Stimulated activated naive B cell treated with anti-CD40 and anti-IgM and Interleukin-4, amounts not matched to agents 10 μg/mL and 1 μg/mL and 100 μg/mL, for 72 hours (primary cell): ENCODE results near the gene HS3ST3A1.

Source experiments
- ATAC-seq, 2 donors: fragments of 150-1000 bp; cut with Tn5 transposase; replicated peaks; 2 replicates each; pipeline ENCODE4 v1.10.0; 2021; ENCODE audit warnings: moderate library complexity in 1 of 2
- DNase-seq: peaks from one replicate; pipeline ENCODE4 v3.0.0; 2021
- H3K27ac Mint-ChIP-seq: one replicate; pipeline ENCODE4 v1.8.0; 2022; ENCODE audit warnings: mild to moderate bottlenecking, mixed read lengths
- H3K27me3 Mint-ChIP-seq, 2 donors: one replicate each; pipeline ENCODE4 v1.8.0; 2022; ENCODE audit warnings: mixed read lengths in 2 of 2
- H3K36me3 Mint-ChIP-seq, 2 donors: one replicate each; pipeline ENCODE4 v1.8.0; 2022; ENCODE audit warnings: mixed read lengths in 2 of 2, mild to moderate bottlenecking in 1 of 2
- H3K4me1 Mint-ChIP-seq, 2 donors: one replicate each; pipeline ENCODE4 v1.8.0; 2022; ENCODE audit warnings: mixed read lengths in 2 of 2, mild to moderate bottlenecking in 1 of 2
- H3K4me3 Mint-ChIP-seq, 2 donors: one replicate each; pipeline ENCODE4 v1.8.0; 2022; ENCODE audit warnings: mild to moderate bottlenecking in 2 of 2, mixed read lengths in 2 of 2, moderate library complexity in 1 of 2
- H3K9me3 Mint-ChIP-seq, 2 donors: one replicate each; pipeline ENCODE4 v1.8.0; 2022; ENCODE audit warnings: mixed read lengths in 2 of 2, mild to moderate bottlenecking in 1 of 2

HS3ST3A1 gene

GRCh38 chr17:13545941-13546340 is 55.8 kb downstream of the HS3ST3A1 start:
- peaks cover 2 to 3% of the 10 kb centered on the region in 2 donors for H3K36me3 Mint-ChIP-seq
- peaks cover 5% of the 10 kb centered on the region in 2 donors for H3K27me3 Mint-ChIP-seq
- peaks cover 7 to 20% of the 10 kb centered on the region in 2 donors for H3K9me3 Mint-ChIP-seq
- H3K4me3 Mint-ChIP-seq: no peak overlapping the region
- no peak overlapping the region for H3K27ac Mint-ChIP-seq
- no peak for DNase-seq
- no peaks in the 10 kb centered on the region for H3K4me1 Mint-ChIP-seq
- no peak for ATAC-seq

GRCh38 chr17:13544765-13545164 is 57.0 kb downstream of the HS3ST3A1 start:
- H3K4me1 Mint-ChIP-seq: no peaks in the 10 kb centered on the region

GRCh38 chr17:13544292-13544691 is 57.4 kb downstream of the HS3ST3A1 start:
- no peaks in the 10 kb centered on the region for H3K4me1 Mint-ChIP-seq
- no peak for DNase-seq
- no peaks in the 10 kb centered on the region for H3K36me3 Mint-ChIP-seq
- H3K9me3 Mint-ChIP-seq: peaks cover 4 to 11% of the 10 kb centered on the region in 2 donors
- ATAC-seq: no peak
- peaks cover 0 to 5% of the 10 kb centered on the region in 2 donors for H3K27me3 Mint-ChIP-seq
- no peak overlapping the region for H3K27ac Mint-ChIP-seq
- H3K4me3 Mint-ChIP-seq: no peak overlapping the region

More at GRCh38 chr17:13544765-13545164, 57.0 kb downstream of the HS3ST3A1 start:
- H3K27me3 Mint-ChIP-seq: peaks cover 0 to 5% of the 10 kb centered on the region in 2 donors
- no peak overlapping the region for H3K4me3 Mint-ChIP-seq
- H3K36me3 Mint-ChIP-seq: no peaks in the 10 kb centered on the region
- DNase-seq (no peak), ATAC-seq (no peak)
- peaks cover 4 to 15% of the 10 kb centered on the region in 2 donors for H3K9me3 Mint-ChIP-seq
- H3K27ac Mint-ChIP-seq: no peak overlapping the region

- no peak for ATAC-seq
- no peaks in the 10 kb centered on the region for H3K4me1 Mint-ChIP-seq
- H3K36me3 Mint-ChIP-seq: no peaks in the 10 kb centered on the region
- peaks cover 3 to 4% of the 10 kb centered on the region in 2 donors for H3K9me3 Mint-ChIP-seq
- no peak overlapping the region for H3K4me3 Mint-ChIP-seq
- H3K27ac Mint-ChIP-seq: no peak overlapping the region
- DNase-seq: no peak
- peaks cover 0 to 5% of the 10 kb centered on the region in 2 donors for H3K27me3 Mint-ChIP-seq
Observed at GRCh38 chr17:13542636-13543035, 59.1 kb downstream of the HS3ST3A1 start.

DNA sequence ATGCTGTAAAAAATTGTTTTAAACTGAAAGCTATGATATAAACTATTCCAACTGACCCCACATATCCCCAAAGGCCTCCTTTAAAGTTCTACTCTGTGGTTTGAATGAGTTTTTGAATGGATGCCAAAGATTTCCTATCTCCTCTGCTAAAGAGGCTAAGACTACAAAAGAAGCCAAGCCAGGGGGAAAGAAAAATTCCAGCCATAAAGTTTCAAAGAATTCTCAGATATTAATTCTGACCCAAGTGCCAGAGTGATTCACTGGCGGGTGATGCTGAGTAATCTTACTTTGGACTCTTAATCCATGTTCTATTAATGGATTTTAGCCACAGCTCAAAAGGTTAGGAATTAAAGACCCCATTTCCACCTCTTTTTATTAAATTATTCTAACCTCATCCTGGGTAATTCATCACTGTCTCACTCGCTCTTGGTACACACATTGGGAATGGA is 60.7 kb downstream of the HS3ST3A1 start:
- Mint-ChIP-seq H3K9me3 (peaks cover 3 to 4% of the 10 kb centered on the region in 2 donors), H3K4me3 (no peak overlapping the region), H3K36me3 (no peaks in the 10 kb centered on the region), H3K27me3 (peaks cover 0 to 5% of the 10 kb centered on the region in 2 donors), H3K4me1 (no peaks in the 10 kb centered on the region), H3K27ac (no peak overlapping the region)
- ATAC-seq (no peak), DNase-seq (no peak)

- Mint-ChIP-seq H3K4me1 (no peaks in the 10 kb centered on the region), H3K27me3 (peaks cover 0 to 5% of the 10 kb centered on the region in 2 donors), H3K27ac (no peak overlapping the region), H3K9me3 (peaks cover 3 to 4% of the 10 kb centered on the region in 2 donors), H3K4me3 (no peak overlapping the region), H3K36me3 (no peaks in the 10 kb centered on the region)
- DNase-seq: no peak
- no peak for ATAC-seq
Observed at GRCh38 chr17:13540546-13540945, 61.2 kb downstream of the HS3ST3A1 start.

- ATAC-seq (no peak), DNase-seq (no peak)
- peaks cover 7% of the 10 kb centered on the region in 2 donors for H3K9me3 Mint-ChIP-seq
- no peaks in the 10 kb centered on the region for H3K36me3 Mint-ChIP-seq
- H3K4me1 Mint-ChIP-seq: no peaks in the 10 kb centered on the region
- H3K4me3 Mint-ChIP-seq: no peak overlapping the region
- peaks cover 0 to 5% of the 10 kb centered on the region in 2 donors for H3K27me3 Mint-ChIP-seq
- no peak overlapping the region for H3K27ac Mint-ChIP-seq
Observed at GRCh38 chr17:13539421-13539820, 62.3 kb downstream of the HS3ST3A1 start.

- ATAC-seq (no peak), DNase-seq (no peak)
- Mint-ChIP-seq H3K36me3 (no peaks in the 10 kb centered on the region), H3K4me1 (no peaks in the 10 kb centered on the region), H3K27ac (no peak overlapping the region), H3K9me3 (peaks cover 7% of the 10 kb centered on the region in 2 donors), H3K27me3 (peaks cover 0 to 5% of the 10 kb centered on the region in 2 donors), H3K4me3 (no peak overlapping the region)
Observed at GRCh38 chr17:13538841-13539411, 62.8 kb downstream of the HS3ST3A1 start.

DNA sequence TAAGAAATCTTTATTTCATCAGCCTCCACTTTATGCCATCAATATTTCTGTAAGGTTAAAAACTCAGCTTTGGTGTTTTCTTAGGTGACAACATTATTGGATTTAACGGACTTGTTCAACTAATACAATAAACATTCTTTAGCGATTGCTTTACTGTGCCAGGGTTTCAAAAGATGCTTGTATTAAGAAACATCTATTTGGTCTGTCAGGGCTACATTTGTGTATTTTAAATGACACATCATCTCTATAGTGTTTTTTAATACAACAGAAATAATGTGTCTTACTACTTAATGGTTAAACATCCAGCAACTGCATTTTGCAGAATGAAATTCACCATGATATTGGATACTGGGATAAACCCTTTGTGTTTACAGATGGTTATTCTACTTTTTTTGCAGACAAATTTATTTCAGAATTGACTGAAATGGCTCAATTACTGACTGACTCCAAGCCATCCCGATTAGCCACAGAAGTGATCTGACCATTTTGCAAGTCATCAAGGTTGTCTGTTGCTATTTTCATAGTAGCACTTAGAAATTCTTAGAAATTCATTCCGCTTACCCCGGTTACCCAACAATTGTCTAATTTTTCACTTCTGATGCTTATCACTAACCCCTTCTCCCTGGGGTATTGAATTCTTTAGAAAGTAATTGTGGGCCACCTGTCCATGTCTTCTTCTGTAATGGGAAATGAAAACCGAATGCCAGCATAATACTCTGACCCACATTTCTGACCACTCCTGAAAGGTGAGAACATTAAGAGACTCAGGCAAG is 63.7 kb downstream of the HS3ST3A1 start:
- ATAC-seq (peak in 1 of 2 donors; percentile 29), DNase-seq (no peak)
- Mint-ChIP-seq H3K4me1 (no peaks in the 10 kb centered on the region), H3K27ac (no peak overlapping the region), H3K36me3 (no peaks in the 10 kb centered on the region), H3K4me3 (no peak overlapping the region), H3K27me3 (peaks cover 0 to 3% of the 10 kb centered on the region in 2 donors), H3K9me3 (peaks cover 6 to 7% of the 10 kb centered on the region in 2 donors)

- peaks cover 4 to 7% of the 10 kb centered on the region in 2 donors for H3K9me3 Mint-ChIP-seq
Observed at GRCh38 chr17:13537167-13537731, 64.5 kb downstream of the HS3ST3A1 start.

DNA sequence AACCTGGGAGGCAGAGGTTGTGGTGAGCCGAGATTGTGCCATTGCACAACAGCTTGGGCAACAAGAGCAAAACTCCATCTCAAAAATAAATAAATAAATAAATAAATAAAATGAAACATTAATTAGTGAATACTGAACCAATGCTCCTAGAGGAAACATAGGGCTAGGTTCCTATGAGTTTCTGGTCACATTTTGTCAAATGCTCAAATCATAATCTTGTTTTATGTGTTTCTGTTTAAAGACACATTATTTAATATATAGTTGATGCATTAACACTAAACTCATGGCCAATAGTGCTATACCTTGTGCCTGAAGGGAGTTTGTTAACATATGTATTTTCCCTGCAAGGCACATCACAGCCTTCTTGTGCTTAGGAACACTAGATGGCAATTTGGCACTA is 66.8 kb downstream of the HS3ST3A1 start:
- H3K36me3 Mint-ChIP-seq: no peaks in the 10 kb centered on the region
- H3K9me3 Mint-ChIP-seq: peaks cover 4 to 10% of the 10 kb centered on the region in 2 donors
- no peak for ATAC-seq
- no peak for DNase-seq
- H3K4me3 Mint-ChIP-seq: no peak overlapping the region
- peaks cover 3 to 5% of the 10 kb centered on the region in 2 donors for H3K27me3 Mint-ChIP-seq
- H3K4me1 Mint-ChIP-seq: no peaks in the 10 kb centered on the region
- no peak overlapping the region for H3K27ac Mint-ChIP-seq

More at GRCh38 chr17:13537167-13537731, 64.5 kb downstream of the HS3ST3A1 start:
- Mint-ChIP-seq H3K4me3 (no peak overlapping the region), H3K4me1 (no peaks in the 10 kb centered on the region), H3K27ac (no peak overlapping the region), H3K36me3 (no peaks in the 10 kb centered on the region), H3K27me3 (no peaks in the 10 kb centered on the region)
- DNase-seq (no peak), ATAC-seq (no peak)

DNA sequence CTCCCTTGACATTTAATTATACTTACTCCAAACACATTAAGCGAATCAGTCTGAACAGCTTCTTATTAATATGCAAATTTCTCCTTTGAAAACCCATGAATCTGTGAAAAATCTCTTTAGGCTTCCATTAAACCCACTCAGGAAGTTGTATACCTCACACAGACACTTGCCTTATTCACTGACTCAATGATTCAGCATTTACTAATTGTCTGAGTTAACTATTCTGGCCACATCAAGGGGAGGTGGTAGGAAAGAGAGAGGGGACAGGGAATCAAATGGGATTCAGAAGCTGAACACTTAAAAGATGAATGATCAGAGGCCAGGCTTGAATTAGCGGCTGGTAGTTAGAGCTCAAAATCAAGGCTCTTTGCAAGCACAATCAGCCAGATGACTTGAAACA is 70.0 kb downstream of the HS3ST3A1 start:
- H3K4me3 Mint-ChIP-seq: no peak overlapping the region
- ATAC-seq: no peak
- DNase-seq: no peak
- H3K27me3 Mint-ChIP-seq: peaks cover 8 to 11% of the 10 kb centered on the region in 2 donors
- no peaks in the 10 kb centered on the region for H3K4me1 Mint-ChIP-seq
- peaks cover 4 to 7% of the 10 kb centered on the region in 2 donors for H3K9me3 Mint-ChIP-seq
- H3K36me3 Mint-ChIP-seq: no peaks in the 10 kb centered on the region
- H3K27ac Mint-ChIP-seq: no peak overlapping the region

DNA sequence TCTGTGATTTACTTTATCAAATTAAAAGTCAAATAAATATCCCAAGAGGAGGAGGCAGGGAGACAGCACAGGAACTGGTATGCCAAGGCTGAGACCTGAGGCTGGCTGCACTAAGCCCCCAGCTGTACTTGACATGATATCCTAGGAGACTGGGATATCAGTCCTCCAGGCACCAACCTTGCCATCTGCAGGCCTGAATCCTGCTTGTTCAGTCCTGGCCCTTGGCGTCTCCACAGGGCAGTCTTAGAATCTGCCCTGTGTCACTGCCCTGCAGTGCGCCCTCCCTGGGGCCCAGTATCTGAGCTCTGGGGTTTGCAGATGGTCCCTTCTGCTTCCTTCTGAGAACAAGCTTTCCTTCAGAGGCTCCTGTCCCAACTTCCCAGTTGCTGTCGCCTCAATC is 75.9 kb downstream of the HS3ST3A1 start:
- Mint-ChIP-seq H3K9me3 (peaks cover 0 to 4% of the 10 kb centered on the region in 2 donors), H3K27me3 (peaks cover 5 to 10% of the 10 kb centered on the region in 2 donors), H3K4me3 (no peak overlapping the region), H3K36me3 (no peaks in the 10 kb centered on the region), H3K27ac (no peak overlapping the region), H3K4me1 (no peaks in the 10 kb centered on the region)
- ATAC-seq: no peak
- DNase-seq: no peak

DNA sequence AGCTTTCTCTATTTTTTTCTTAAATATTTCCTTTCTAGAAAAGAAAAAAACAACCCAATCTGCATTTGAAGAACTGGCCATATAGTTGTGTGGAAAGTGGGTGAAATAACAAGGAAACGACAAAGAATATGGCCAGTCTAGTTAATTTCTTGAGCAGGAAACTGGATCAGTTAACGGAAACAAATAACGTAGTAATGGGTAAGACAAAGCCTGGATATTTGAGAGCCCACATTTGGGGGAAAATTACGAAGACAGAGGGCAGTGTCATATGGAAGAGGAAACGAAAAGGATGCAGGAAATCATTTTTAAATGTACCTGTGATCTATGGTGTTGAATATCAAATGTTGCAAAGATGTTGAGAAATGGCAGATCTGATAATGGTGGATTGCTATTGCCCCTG is 78.6 kb downstream of the HS3ST3A1 start:
- Mint-ChIP-seq H3K9me3 (no peaks in the 10 kb centered on the region), H3K27me3 (no peaks in the 10 kb centered on the region), H3K4me3 (no peak overlapping the region), H3K36me3 (no peaks in the 10 kb centered on the region), H3K4me1 (no peaks in the 10 kb centered on the region), H3K27ac (no peak overlapping the region)
- DNase-seq (no peak), ATAC-seq (no peak)

GRCh38 chr17:13522749-13523148 is 79.0 kb downstream of the HS3ST3A1 start:
- Mint-ChIP-seq H3K27ac (no peak overlapping the region), H3K27me3 (no peaks in the 10 kb centered on the region), H3K9me3 (no peaks in the 10 kb centered on the region), H3K4me1 (no peaks in the 10 kb centered on the region), H3K4me3 (no peak overlapping the region), H3K36me3 (no peaks in the 10 kb centered on the region)
- ATAC-seq (no peak), DNase-seq (no peak)
